Tibial nerve (tissue), 4 donors: Measurements from ENCODE around the gene GRM4. TPM values are rescaled to one million over a fixed set of nuclear protein-coding genes. Genes with fewer than 3 reads are reported as not detected.

ENCODE experiments used
- DNase-seq, 2 donors: peaks; one replicate each; pipeline ENCODE4 v3.0.0-alpha.2; 2019; ENCODE audit warnings: low spot score in 2 of 2
- H3K27ac ChIP-seq, 4 donors: fragments of 200-600 bp; sonication (generic) in 3 of 4; one replicate each; pipeline ENCODE4 v1.5.1; 2017 to 2019; ENCODE audit warnings: mild to moderate bottlenecking in 1 of 4
- H3K27me3 ChIP-seq, 2 donors: fragments of 200-600 bp; sonication (generic) in 1 of 2; one replicate each; pipeline versions ENCODE4 v1.5.1 to v1.6.0; 2017 to 2019
- H3K36me3 ChIP-seq, 3 donors: fragments of 200-600 bp; sonication (generic); one replicate each; pipeline ENCODE4 v1.5.1; 2018 to 2019
- H3K4me1 ChIP-seq, 4 donors: fragments of 200-600 bp; sonication (generic) in 3 of 4; one replicate each; pipeline ENCODE4 v1.5.1; 2017 to 2019
- H3K4me3 ChIP-seq, 4 donors: fragments of 200-600 bp; sonication (generic) in 3 of 4; one replicate each; pipeline ENCODE4 v1.5.1; 2017 to 2019; ENCODE audit warnings: mild to moderate bottlenecking in 1 of 4, moderate library complexity in 1 of 4
- H3K9me3 ChIP-seq, 4 donors: fragments of 200-600 bp; sonication (generic) in 3 of 4; one replicate each; pipeline ENCODE4 v1.5.1; 2017 to 2019
- EP300 ChIP-seq, 2 donors: sonication (generic); formaldehyde crosslinking; IDR thresholded peaks; one replicate each; pipeline ENCODE4 v1.6.1; 2017; ENCODE audit warnings: antibody characterized with exemption in 2 of 2, mild to moderate bottlenecking in 1 of 2
- POLR2A ChIP-seq, 2 donors: fragments of 450-650 bp; IDR thresholded peaks; one replicate each; pipeline ENCODE4 v1.6.1; 2017; ENCODE audit warnings: antibody characterized with exemption in 2 of 2, mild to moderate bottlenecking in 2 of 2, moderate library complexity in 2 of 2
- WGBS, 2 donors: methylation state at CpG; one replicate each; pipeline ENCODE4 v1.1.5; 2018; 5-methylcytosine and 5-hydroxymethylcytosine counted together
- total RNA-seq, 4 donors: library from RNA; depleted of rRNA; stranded (reverse); fragments of >200 nt; gene quantifications; one replicate each; pipeline ENCODE4 v1.1.0, GENCODE V29; 2016
- TF ChIP-seq, protein P1 (sequence below), 5 experiments: fragments of 200-600 bp in 3 of 5; fragments of 450-650 bp in 2 of 5; sonication (generic) in 3 of 5; IDR thresholded peaks; one replicate each; pipeline ENCODE4 v1.5.1; 2016 to 2019; ENCODE audit warnings: antibody characterized with exemption in 5 of 5, mild to moderate bottlenecking in 3 of 5, moderate library complexity in 2 of 5

GRM4 gene
- total RNA-seq, 4 donors from 2014 or later = not detected

DNA sequence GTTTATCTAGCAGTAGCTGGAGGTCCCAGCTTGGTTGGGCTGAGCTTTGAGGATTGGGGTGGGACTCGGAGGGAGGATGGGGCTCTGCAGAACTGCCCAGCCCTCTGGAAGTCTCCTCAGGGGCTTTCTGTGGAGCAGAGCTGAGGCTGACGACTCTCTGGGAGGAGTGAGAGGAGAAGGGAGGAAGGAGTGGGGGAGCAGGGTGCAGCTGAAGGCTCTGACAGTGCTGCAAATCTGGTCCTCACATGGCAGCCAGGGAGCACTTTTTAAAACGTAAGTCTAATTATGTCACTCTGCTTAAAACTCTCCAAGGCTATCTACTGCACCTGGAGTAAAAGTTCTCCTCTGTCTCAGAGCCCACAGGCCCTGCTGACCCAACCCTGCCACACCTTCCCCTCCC lies 32.4 kb downstream of the GRM4 start:
- no peak for TF ChIP-seq EP300 (IDR thresholded peaks at IDR 0.05)
- no peak for TF ChIP-seq POLR2A (IDR thresholded peaks at IDR 0.05)
- TF ChIP-seq, protein P1, sequence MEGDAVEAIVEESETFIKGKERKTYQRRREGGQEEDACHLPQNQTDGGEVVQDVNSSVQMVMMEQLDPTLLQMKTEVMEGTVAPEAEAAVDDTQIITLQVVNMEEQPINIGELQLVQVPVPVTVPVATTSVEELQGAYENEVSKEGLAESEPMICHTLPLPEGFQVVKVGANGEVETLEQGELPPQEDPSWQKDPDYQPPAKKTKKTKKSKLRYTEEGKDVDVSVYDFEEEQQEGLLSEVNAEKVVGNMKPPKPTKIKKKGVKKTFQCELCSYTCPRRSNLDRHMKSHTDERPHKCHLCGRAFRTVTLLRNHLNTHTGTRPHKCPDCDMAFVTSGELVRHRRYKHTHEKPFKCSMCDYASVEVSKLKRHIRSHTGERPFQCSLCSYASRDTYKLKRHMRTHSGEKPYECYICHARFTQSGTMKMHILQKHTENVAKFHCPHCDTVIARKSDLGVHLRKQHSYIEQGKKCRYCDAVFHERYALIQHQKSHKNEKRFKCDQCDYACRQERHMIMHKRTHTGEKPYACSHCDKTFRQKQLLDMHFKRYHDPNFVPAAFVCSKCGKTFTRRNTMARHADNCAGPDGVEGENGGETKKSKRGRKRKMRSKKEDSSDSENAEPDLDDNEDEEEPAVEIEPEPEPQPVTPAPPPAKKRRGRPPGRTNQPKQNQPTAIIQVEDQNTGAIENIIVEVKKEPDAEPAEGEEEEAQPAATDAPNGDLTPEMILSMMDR (IDR thresholded peaks at IDR 0.05) = no peak
- no peaks in the 10 kb centered on the region for H3K4me1 ChIP-seq
- WGBS, 2 donors = 31 to 41% methylated on average over 3 of the region's 3 CpGs
- H3K4me3 ChIP-seq = no peak overlapping the region
- peaks cover 0 to 31% of the 10 kb centered on the region in 2 donors for H3K27me3 ChIP-seq
- H3K9me3 ChIP-seq = no peaks in the 10 kb centered on the region
- no peak for DNase-seq
- H3K36me3 ChIP-seq = no peaks in the 10 kb centered on the region
- no peak overlapping the region for H3K27ac ChIP-seq

DNA sequence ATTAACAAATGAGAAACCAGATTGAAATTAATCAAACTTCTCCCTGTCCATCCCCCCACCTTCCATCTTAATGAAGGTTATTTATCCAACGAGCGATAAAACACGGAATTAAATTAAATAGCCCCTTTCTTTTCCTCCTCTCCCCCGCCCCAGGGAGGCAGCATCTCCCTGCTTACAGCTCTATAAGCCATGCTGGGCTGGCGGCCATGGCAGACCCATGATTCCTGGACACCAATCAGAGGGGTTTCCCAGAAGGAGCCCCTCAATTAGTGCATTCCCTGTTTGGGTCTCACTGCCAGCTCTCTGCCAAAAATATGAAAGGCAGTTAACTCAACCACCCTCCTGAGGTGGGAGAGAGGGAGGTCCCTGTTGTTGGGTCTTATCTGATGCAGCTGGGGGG lies 33.8 kb downstream of the GRM4 start:
- Histone ChIP-seq H3K27ac (no peak overlapping the region), H3K9me3 (no peaks in the 10 kb centered on the region), H3K4me1 (no peaks in the 10 kb centered on the region), H3K4me3 (no peak overlapping the region), H3K36me3 (no peaks in the 10 kb centered on the region), H3K27me3 (peaks cover 0 to 31% of the 10 kb centered on the region in 2 donors)
- 51 to 56% methylated on average over 5 of the region's 5 CpGs for WGBS, 2 donors
- TF ChIP-seq EP300 (IDR thresholded peaks at IDR 0.05) (no peak), POLR2A (IDR thresholded peaks at IDR 0.05) (no peak)
- TF ChIP-seq, protein P1 (IDR thresholded peaks at IDR 0.05) = no peak
- DNase-seq = no peak

DNA sequence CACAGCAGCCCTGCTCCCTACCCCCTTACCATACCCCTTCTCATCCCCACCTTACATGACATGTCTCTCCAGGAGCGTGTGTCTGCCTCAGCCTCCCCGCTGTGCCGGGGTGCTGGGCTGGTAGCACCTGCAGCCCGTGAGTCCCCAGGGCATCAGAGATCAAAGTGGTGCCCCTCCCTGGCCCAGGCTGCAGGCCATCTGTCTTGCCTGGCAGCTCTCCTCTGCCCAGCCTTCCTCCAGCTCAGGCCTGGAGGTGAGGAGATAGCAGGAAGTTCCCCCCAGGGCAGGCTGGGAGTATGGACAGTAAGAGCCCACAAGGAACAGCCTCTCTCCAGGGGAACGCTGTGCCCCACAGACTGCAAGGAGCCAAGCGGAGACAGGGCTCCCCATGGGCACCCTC lies 35.3 kb downstream of the GRM4 start:
- DNase-seq = no peak
- H3K9me3 ChIP-seq = no peaks in the 10 kb centered on the region
- H3K27ac ChIP-seq = no peak overlapping the region
- H3K36me3 ChIP-seq = no peaks in the 10 kb centered on the region
- H3K4me1 ChIP-seq = no peaks in the 10 kb centered on the region
- WGBS, 2 donors = 57 to 73% methylated on average over 5 to 6 of the region's 6 CpGs
- H3K27me3 ChIP-seq = peaks cover 0 to 31% of the 10 kb centered on the region in 2 donors
- no peak for TF ChIP-seq POLR2A (IDR thresholded peaks at IDR 0.05)
- no peak for TF ChIP-seq EP300 (IDR thresholded peaks at IDR 0.05)
- TF ChIP-seq, protein P1 (IDR thresholded peaks at IDR 0.05) = no peak
- H3K4me3 ChIP-seq = no peak overlapping the region

DNA sequence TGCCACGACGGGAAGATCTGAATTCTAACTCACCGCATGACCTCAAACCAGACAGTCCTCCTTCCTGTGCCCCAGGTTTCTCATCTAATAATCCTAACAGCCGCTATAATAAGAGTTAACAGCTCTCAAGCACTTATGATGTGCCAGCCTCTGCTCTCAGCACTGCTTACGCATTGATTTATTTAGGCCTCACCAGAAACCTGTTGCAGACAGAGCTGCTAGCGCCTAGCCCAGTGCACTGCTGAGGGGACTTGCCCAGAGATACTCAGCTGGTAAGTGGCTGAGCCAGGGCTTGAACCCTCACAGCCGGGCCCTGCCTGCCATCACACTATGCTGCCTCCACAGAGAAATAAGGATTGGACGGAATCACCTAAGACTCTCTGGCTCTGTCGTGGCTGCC lies 37.7 kb downstream of the GRM4 start:
- 84% methylated on average over 9 of the region's 9 CpGs for WGBS, 2 donors
- no peak overlapping the region for H3K27ac ChIP-seq
- H3K4me1 ChIP-seq = no peaks in the 10 kb centered on the region
- peaks cover 0 to 32% of the 10 kb centered on the region in 2 donors for H3K27me3 ChIP-seq
- no peaks in the 10 kb centered on the region for H3K36me3 ChIP-seq
- no peak for DNase-seq
- no peak for TF ChIP-seq POLR2A (IDR thresholded peaks at IDR 0.05)
- TF ChIP-seq, protein P1 (IDR thresholded peaks at IDR 0.05) = no peak
- no peak for TF ChIP-seq EP300 (IDR thresholded peaks at IDR 0.05)
- no peaks in the 10 kb centered on the region for H3K9me3 ChIP-seq
- no peak overlapping the region for H3K4me3 ChIP-seq

DNA sequence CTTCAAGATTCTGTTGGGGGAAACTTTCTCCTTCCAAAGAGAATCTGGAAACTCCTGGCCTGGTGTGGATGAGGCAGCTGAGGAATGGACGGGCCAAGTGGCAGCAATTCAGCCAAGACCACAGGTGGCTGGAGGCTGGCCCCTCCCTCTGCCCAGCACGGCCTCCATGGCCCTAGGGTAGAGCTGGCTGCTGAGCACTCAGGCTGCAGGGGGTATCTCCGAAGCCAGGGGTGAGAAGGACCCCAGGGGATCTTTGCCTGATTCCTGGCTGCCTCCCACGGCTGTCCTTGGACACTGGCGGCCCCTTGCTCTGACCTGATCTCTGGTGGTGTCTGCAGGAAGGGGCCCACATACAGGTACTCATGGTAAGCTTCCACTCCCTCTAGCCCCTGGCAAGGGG lies 39.0 kb downstream of the GRM4 start:
- Histone ChIP-seq H3K9me3 (no peaks in the 10 kb centered on the region), H3K27me3 (peaks cover 0 to 20% of the 10 kb centered on the region in 2 donors), H3K4me3 (no peak overlapping the region), H3K27ac (no peak overlapping the region), H3K4me1 (no peaks in the 10 kb centered on the region), H3K36me3 (no peaks in the 10 kb centered on the region)
- no peak for DNase-seq
- WGBS, 2 donors = 40 to 45% methylated on average over 5 of the region's 5 CpGs
- no peak for TF ChIP-seq EP300 (IDR thresholded peaks at IDR 0.05)
- no peak for TF ChIP-seq POLR2A (IDR thresholded peaks at IDR 0.05)
- TF ChIP-seq, protein P1 (IDR thresholded peaks at IDR 0.05) = no peak
